Head of caudate nucleus (tissue), 42 donors: ENCODE data around the gene RNU7-1.
A peak's percentile ranks its signal among the peaks of the same experiment; 100 is the strongest.

Source experiments
- DNase-seq, 42 donors: peaks; one replicate each; pipeline versions ENCODE4 v3.0.0 to v3.0.0-alpha.2; 2020 to 2021; ENCODE audit warnings: mixed read lengths in 7 of 42
- intact Hi-C: fragments of 100-400 bp; cut with DNase I; formaldehyde crosslinking; loops from one replicate; pipeline ENCODE4 v1.15.0; 2022

RNU7-1 gene

GRCh38 chr12:6935371-6936193, 8.0 kb upstream of the RNU7-1 start:
- DNase-seq = no peak
- intact Hi-C loops = no loop called here

GRCh38 chr12:6936194-6936635, 7.4 kb upstream of the RNU7-1 start:
- intact Hi-C loops = no loop called here
- no peak for DNase-seq

- peak in 7 of 42 donors; percentile 20 to 72 (median 40) for DNase-seq
- intact Hi-C loops = no loop called here
Measured at GRCh38 chr12:6936636-6937480, 6.8 kb upstream of the RNU7-1 start.

DNA sequence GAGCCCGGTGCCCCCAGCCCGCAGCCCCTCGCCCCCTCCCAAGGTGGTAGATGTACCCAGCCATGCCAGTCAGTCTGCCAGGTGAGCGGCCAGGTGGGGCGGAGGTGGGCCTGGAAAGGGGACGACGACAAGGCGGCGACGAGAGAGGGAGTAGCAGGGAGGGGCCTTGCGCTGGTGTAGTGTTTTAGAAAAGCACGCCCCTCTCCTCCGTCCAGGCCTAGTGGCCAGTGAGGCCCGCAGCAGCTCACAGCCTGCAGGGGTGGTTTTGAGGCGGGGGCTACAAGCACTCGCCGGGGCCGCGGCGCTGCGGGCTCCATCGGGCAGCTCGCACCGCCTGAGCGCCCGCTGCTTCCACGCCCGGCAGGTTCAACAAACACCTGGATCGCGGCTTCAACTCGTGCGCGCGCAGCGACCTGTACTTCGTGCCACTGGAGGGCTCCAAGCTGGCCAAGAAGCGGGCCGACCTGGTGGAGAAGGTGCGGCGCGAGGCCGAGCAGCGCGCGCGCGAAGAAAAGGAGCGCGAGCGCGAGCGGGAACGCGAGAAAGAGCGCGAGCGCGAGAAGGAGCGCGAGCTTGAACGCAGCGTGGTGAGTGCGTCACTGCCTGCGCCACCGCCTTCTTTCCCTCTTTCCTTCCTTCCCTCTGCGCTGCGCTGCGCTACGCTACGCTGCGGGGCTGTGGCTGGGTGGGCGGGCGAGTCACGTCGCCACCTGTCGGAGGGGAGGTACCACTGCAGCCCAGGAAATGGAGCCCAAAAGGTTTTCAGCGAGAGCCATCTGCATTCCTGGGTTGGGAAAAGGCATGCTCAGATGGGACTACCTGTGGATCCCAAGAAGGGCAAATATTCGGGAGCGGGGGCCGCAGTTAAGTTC, 5.9 kb upstream of the RNU7-1 start:
- intact Hi-C loops = no loop called here
- peak; percentile 88 to 98 (median 94) for DNase-seq

DNA sequence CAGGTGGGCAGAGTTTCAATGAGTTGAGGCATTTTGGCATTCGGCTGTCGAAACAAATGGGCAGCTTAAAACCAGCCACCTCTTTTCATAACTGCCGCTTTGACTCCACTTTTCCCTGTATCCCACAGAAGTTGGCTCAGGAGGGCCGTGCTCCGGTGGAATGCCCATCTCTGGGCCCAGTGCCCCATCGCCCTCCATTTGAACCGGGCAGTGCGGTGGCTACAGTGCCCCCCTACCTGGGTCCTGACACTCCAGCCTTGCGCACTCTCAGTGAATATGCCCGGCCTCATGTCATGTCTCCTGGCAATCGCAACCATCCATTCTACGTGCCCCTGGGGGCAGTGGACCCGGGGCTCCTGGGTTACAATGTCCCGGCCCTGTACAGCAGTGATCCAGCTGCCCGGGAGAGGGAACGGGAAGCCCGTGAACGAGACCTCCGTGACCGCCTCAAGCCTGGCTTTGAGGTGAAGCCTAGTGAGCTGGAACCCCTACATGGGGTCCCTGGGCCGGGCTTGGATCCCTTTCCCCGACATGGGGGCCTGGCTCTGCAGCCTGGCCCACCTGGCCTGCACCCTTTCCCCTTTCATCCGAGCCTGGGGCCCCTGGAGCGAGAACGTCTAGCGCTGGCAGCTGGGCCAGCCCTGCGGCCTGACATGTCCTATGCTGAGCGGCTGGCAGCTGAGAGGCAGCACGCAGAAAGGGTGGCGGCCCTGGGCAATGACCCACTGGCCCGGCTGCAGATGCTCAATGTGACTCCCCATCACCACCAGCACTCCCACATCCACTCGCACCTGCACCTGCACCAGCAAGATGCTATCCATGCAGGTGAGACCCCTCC, 5.0 kb upstream of the RNU7-1 start:
- no peak for DNase-seq
- intact Hi-C loops = no loop called here

DNA sequence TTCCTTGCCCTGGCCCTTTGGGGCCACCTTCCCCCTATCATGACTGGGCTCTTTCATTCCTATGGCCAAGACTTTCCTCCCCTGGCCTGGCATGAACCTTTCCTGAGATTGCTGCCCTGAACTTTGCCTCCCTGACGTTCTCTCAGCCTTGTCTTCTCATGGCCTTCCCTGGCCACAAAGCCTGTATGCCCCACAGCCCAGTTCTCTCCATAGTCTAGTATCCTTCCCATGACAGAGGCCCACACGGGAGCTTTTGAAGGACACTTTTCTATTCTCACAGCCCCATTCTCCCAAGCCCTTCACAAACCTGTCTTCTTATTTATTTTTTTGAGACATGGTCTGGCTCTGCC, 4.5 kb upstream of the RNU7-1 start:
- intact Hi-C loops = no loop called here
- DNase-seq = no peak

DNA sequence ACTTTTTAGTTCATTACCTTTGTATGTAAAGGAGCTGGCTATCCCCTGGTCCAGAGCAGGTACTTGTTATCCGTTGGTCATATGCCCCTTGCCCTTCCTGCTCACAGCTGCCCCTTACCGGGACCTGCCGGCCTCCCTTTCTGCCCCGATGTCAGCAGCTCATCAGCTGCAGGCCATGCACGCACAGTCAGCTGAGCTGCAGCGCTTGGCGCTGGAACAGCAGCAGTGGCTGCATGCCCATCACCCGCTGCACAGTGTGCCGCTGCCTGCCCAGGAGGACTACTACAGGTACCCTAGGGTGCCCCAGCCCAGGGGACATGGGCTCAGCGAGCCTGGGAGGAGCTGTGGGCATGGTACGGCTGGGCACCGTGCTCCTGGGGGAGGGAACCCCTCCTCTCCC, 2.3 kb upstream of the RNU7-1 start:
- intact Hi-C loops = no loop called here
- no peak for DNase-seq

DNA sequence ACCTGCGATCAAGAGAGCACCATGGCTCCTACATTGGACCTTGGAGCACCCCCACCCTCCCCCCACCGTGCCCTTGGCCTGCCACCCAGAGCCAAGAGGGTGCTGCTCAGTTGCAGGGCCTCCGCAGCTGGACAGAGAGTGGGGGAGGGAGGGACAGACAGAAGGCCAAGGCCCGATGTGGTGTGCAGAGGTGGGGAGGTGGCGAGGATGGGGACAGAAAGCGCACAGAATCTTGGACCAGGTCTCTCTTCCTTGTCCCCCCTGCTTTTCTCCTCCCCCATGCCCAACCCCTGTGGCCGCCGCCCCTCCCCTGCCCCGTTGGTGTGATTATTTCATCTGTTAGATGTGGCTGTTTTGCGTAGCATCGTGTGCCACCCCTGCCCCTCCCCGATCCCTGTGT, 1.8 kb upstream of the RNU7-1 start:
- intact Hi-C loops = no loop called here
- DNase-seq = no peak

DNA sequence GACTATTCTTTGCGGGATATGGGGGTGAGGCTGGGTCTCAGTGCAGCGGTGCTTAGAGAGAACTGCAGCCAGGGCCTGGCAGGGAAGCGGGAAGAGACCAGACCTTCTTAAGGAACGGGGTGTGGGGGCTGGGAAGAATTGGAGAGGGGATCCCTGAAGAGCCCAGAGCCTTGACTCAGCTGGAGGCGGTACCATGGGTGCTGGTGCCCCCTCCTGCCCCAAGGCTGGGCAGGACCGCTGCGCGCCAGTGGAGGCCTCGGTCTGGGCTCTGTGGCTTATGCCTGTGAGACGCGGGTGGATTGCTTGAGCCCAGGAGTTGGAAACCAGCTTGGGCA, 1.3 kb upstream of the RNU7-1 start:
- no peak for DNase-seq
- intact Hi-C loops = no loop called here

DNA sequence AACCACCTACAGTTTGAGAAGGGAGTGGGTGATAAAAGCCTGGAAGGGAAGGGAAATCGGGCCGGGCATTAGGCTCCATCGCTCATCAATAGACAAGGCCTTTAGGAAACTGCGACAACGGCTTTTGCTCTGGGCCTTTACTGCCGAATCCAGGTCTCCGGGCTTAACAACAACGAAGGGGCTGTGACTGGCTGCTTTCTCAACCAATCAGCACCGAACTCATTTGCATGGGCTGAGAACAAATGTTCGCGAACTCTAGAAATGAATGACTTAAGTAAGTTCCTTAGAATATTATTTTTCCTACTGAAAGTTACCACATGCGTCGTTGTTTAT, 261 bp upstream of the RNU7-1 start:
- intact Hi-C loops = no loop called here
- peak; percentile 72 to 98 (median 92) for DNase-seq

- peak; percentile 88 to 98 (median 94) for DNase-seq
- intact Hi-C loops = loop anchor here (2.0 to 5.0 kb wide), 2 partner anchors 26 to 168 kb away; partner anchors contain the start of genes EMG1 and PHB2
Measured at GRCh38 chr12:6944381-6945186, 968 bp downstream of the RNU7-1 start.

DNA sequence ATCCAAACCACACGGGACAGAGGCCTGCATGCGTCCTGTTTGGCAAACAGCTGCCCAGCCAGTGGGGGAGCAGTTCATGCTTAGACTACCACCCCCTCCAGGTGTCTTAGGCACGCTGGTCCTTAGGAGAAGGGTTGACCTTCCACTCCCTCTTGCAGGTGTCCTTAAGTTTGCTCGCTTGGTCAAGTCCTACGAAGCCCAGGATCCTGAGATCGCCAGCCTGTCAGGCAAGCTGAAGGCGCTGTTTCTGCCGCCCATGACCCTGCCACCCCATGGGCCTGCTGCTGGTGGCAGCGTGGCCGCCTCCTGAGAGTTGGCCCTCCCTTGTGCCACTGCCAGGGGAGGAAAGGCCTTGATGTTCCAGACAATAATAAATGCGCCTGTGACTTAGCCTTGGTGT, 2.0 kb downstream of the RNU7-1 start:
- intact Hi-C loops = loop anchor here (2.0 to 5.0 kb wide), 2 partner anchors 25 to 167 kb away; partner anchors contain the start of genes EMG1 and PHB2
- DNase-seq = no peak

GRCh38 chr12:6946033-6946919, 2.7 kb downstream of the RNU7-1 start:
- DNase-seq = no peak

DNA sequence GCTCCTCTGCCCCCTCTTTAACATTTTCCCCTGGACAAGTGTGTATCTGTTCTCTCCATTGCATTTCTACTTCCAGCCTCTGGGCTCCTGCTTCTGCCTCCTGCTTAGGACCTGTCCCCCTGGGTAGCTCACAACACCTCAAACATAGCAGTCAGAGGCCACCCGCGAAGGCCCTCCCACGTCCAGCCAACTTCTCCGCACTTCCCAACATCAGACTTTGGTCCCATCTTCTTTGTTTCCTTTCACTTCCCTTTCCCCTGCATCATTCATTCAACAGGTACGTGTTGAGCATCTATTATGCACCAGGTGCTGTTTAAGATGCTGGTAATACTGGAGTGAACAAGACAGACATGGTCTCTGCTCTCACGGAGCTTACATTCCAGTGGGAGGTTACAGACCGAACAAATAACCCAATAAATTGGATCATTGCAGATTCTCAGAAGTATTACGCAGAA, 3.3 kb downstream of the RNU7-1 start:
- no peak for DNase-seq
- intact Hi-C loops = loop anchor here (5.0 kb wide), 1 partner anchor 165 kb away; no protein-coding TSS in a partner anchor

More at GRCh38 chr12:6946033-6946919, 2.7 kb downstream of the RNU7-1 start:
- intact Hi-C loops = loop anchor here (5.0 kb wide), 1 partner anchor 166 kb away; no protein-coding TSS in a partner anchor

GRCh38 chr12:6947615-6948014, 4.0 kb downstream of the RNU7-1 start:
- intact Hi-C loops = loop anchor here (5.0 kb wide), 1 partner anchor 165 kb away; no protein-coding TSS in a partner anchor
- no peak for DNase-seq

GRCh38 chr12:6948873-6949594, 5.4 kb downstream of the RNU7-1 start:
- intact Hi-C loops = loop anchor here (5.0 kb wide), 1 partner anchor 163 kb away; no protein-coding TSS in a partner anchor
- DNase-seq = no peak
